H54 (cell line): ENCODE measurements around the gene GAGE13.
"Not testable (repeated sequence)": the region's sequence is repeated elsewhere in the genome, so short reads cannot be mapped to it uniquely, and the experiment has no call there.

Experiments used
- DNase-seq: peaks from one replicate; pipeline ENCODE4 v3.0.0; 2011; ENCODE audit warnings: low spot score, mixed read lengths; ENCODE audit not compliant: insufficient read length
- FAIRE-seq: peaks from 3 replicates; lab custom pipeline; 2011; peaks lifted over from hg19 to GRCh38; lab: Jason Lieb, UNC
- POLR2A ChIP-seq: IDR thresholded peaks from 2 replicates; pipeline ENCODE4 v1.6.1; 2011; ENCODE audit warnings: low read depth, mild to moderate bottlenecking, low read length

The GAGE13 gene

GRCh38 chrX:49331282-49331681 lies at the start of gene GAGE13:
Gene GAGE13 (plus strand): TSS chrX:49331582. CDS start chrX:49332738, 1,156 bp downstream.
- FAIRE-seq, DNase-seq: not testable (repeated sequence)

- FAIRE-seq (no peak), DNase-seq (no peak)
- TF ChIP-seq POLR2A: no peak
Observed at GRCh38 chrX:49282647-49283011, 48.8 kb upstream of the GAGE13 start.

- FAIRE-seq: no peak
- TF ChIP-seq POLR2A: no peak
- DNase-seq: no peak
Observed at GRCh38 chrX:49284212-49284611, 47.2 kb upstream of the GAGE13 start.

GRCh38 chrX:49286136-49286535 lies 45.2 kb upstream of the GAGE13 start:
- TF ChIP-seq POLR2A: no peak
- FAIRE-seq: no peak
- no peak for DNase-seq

GRCh38 chrX:49286581-49286980 lies 44.8 kb upstream of the GAGE13 start:
- no peak for DNase-seq
- FAIRE-seq: no peak
- TF ChIP-seq POLR2A: no peak

GRCh38 chrX:49287665-49288064 lies 43.7 kb upstream of the GAGE13 start:
- DNase-seq: no peak
- no peak for TF ChIP-seq POLR2A

GRCh38 chrX:49290215-49290614 lies 41.2 kb upstream of the GAGE13 start:
- no peak for TF ChIP-seq POLR2A
- DNase-seq (no peak), FAIRE-seq (no peak)

More at GRCh38 chrX:49287665-49288064, 43.7 kb upstream of the GAGE13 start:
- no peak for FAIRE-seq

- DNase-seq (no peak), FAIRE-seq (no peak)
- no peak for TF ChIP-seq POLR2A
Observed at GRCh38 chrX:49291615-49292337, 39.6 kb upstream of the GAGE13 start.

GRCh38 chrX:49292400-49293362 lies 38.7 kb upstream of the GAGE13 start:
- FAIRE-seq: no peak
- no peak for TF ChIP-seq POLR2A
- DNase-seq: no peak

- not testable (repeated sequence) for FAIRE-seq, DNase-seq
Observed at GRCh38 chrX:49299293-49299692, 32.1 kb upstream of the GAGE13 start.

GRCh38 chrX:49300703-49301102 lies 30.7 kb upstream of the GAGE13 start:
- no peak for TF ChIP-seq POLR2A
- no peak for FAIRE-seq
- no peak for DNase-seq

GRCh38 chrX:49303346-49303745 lies 28.0 kb upstream of the GAGE13 start, which contains the start of gene GAGE10:
Gene GAGE10 (plus strand): TSS chrX:49303646. CDS start chrX:49304860, 1,214 bp downstream.
- FAIRE-seq (no peak), DNase-seq (no peak)
- no peak for TF ChIP-seq POLR2A

GRCh38 chrX:49307775-49308174 lies 23.6 kb upstream of the GAGE13 start:
- FAIRE-seq, DNase-seq: not testable (repeated sequence)

- DNase-seq (no peak), FAIRE-seq (no peak)
- no peak for TF ChIP-seq POLR2A
Observed at GRCh38 chrX:49308604-49309269, 22.6 kb upstream of the GAGE13 start.
